ENCODE results near the gene ATE1. TPM values are rescaled to one million over a fixed set of nuclear protein-coding genes. Genes with fewer than 3 reads are reported as not detected.
"Not testable (repeated sequence)": the region's sequence is repeated elsewhere in the genome, so short reads cannot be mapped to it uniquely, and the experiment has no call there.

The ATE1 gene
- total RNA-seq, result 10 to 100 TPM; 25.5 to 26.6 TPM

- Mint-ChIP-seq H3K36me3 (ENCODE audit: insufficient read depth in 2 of 2) (peaks cover 2 to 6% of the 10 kb centered on the region in 2 donors), H3K9me3 (no peaks in the 10 kb centered on the region), H3K27ac (peak within 1 kb of the TSS; percentile 99), H3K27me3 (ENCODE audit: low read depth) (no peaks in the 10 kb centered on the region), H3K4me3 (peak within 1 kb of the TSS; percentile 88 to 95), H3K4me1 (ENCODE audit: low read depth) (peaks cover 23% of the 10 kb centered on the region)
- DNase-seq (peak; percentile 85 to 88), ATAC-seq (replicated peaks in 1 of 2) (peak; percentile 94 to 96)
These were observed at the start of gene ATE1 for GRCh38 chr10:121927841-121928527. Gene ATE1 (minus strand): TSS chr10:121928031. CDS start chr10:121927949, 82 bp downstream.

- DNase-seq, result no peak
- no peak overlapping the region for H3K27ac Mint-ChIP-seq
- peaks cover 8% of the 10 kb centered on the region for H3K27me3 Mint-ChIP-seq (ENCODE audit: low read depth)
- H3K4me3 Mint-ChIP-seq, result no peak overlapping the region
- H3K4me1 Mint-ChIP-seq (ENCODE audit: low read depth), result peaks cover 6% of the 10 kb centered on the region
- H3K9me3 Mint-ChIP-seq, result peaks cover 1 to 6% of the 10 kb centered on the region in 2 donors
- H3K36me3 Mint-ChIP-seq (ENCODE audit: insufficient read depth in 2 of 2), result peaks cover 1 to 4% of the 10 kb centered on the region in 2 donors
- no peak for ATAC-seq (replicated peaks in 1 of 2)
These were observed 48.8 kb upstream of the ATE1 start for GRCh38 chr10:121976607-121977006.

GRCh38 chr10:121975295-121976086 is 47.7 kb upstream of the ATE1 start:
- H3K4me3 Mint-ChIP-seq, result peak overlapping the region; percentile 61 to 69
- no peak overlapping the region for H3K27ac Mint-ChIP-seq

GRCh38 chr10:121974535-121975294 is 46.9 kb upstream of the ATE1 start, which contains the start of gene NSMCE4A:
Gene NSMCE4A (minus strand): TSS chr10:121975217. CDS start chr10:121975165, 52 bp downstream.
- Mint-ChIP-seq H3K4me1 (ENCODE audit: low read depth) (peaks cover 6% of the 10 kb centered on the region), H3K36me3 (ENCODE audit: insufficient read depth in 2 of 2) (peaks cover 1 to 8% of the 10 kb centered on the region in 2 donors), H3K27ac (peak within 1 kb of the TSS; percentile 33), H3K9me3 (peaks cover 0 to 6% of the 10 kb centered on the region in 2 donors), H3K27me3 (ENCODE audit: low read depth) (no peaks in the 10 kb centered on the region), H3K4me3 (peak within 1 kb of the TSS; percentile 90 to 96)
- DNase-seq (peak; percentile 81 to 83), ATAC-seq (replicated peaks in 1 of 2) (peak; percentile 91 to 93)

More at GRCh38 chr10:121975295-121976086, 47.7 kb upstream of the ATE1 start:
- Mint-ChIP-seq H3K9me3 (peaks cover 0 to 6% of the 10 kb centered on the region in 2 donors), H3K36me3 (ENCODE audit: insufficient read depth in 2 of 2) (peaks cover 1 to 8% of the 10 kb centered on the region in 2 donors), H3K27me3 (ENCODE audit: low read depth) (no peaks in the 10 kb centered on the region), H3K4me1 (ENCODE audit: low read depth) (peaks cover 6% of the 10 kb centered on the region)
- DNase-seq, result no peak
- peak in 1 of 2 donors; percentile 15 for ATAC-seq (replicated peaks in 1 of 2)

- peak in 1 of 2 donors; percentile 12 for ATAC-seq (replicated peaks in 1 of 2)
- no peak for DNase-seq
- H3K4me1 Mint-ChIP-seq (ENCODE audit: low read depth), result peaks cover 6% of the 10 kb centered on the region
- no peaks in the 10 kb centered on the region for H3K27me3 Mint-ChIP-seq (ENCODE audit: low read depth)
- peaks cover 1 to 8% of the 10 kb centered on the region in 2 donors for H3K36me3 Mint-ChIP-seq (ENCODE audit: insufficient read depth in 2 of 2)
- H3K27ac Mint-ChIP-seq, result peak overlapping the region; percentile 33
- H3K4me3 Mint-ChIP-seq, result peak overlapping the region; percentile 90 to 96
- H3K9me3 Mint-ChIP-seq, result peaks cover 0 to 6% of the 10 kb centered on the region in 2 donors
These were observed 46.2 kb upstream of the ATE1 start for GRCh38 chr10:121974019-121974534.

- not testable (repeated sequence) for H3K27me3 Mint-ChIP-seq (ENCODE audit: low read depth); H3K4me3 Mint-ChIP-seq; DNase-seq; ATAC-seq (replicated peaks in 1 of 2); H3K27ac Mint-ChIP-seq; H3K9me3 Mint-ChIP-seq; H3K4me1 Mint-ChIP-seq (ENCODE audit: low read depth)
- peaks cover 0 to 14% of the 10 kb centered on the region in 2 donors for H3K36me3 Mint-ChIP-seq (ENCODE audit: insufficient read depth in 2 of 2)
These were observed 41.3 kb upstream of the ATE1 start for GRCh38 chr10:121969086-121969485.

- DNase-seq (no peak), ATAC-seq (replicated peaks in 1 of 2) (no peak)
- H3K4me1 Mint-ChIP-seq (ENCODE audit: low read depth), result no peaks in the 10 kb centered on the region
- H3K4me3 Mint-ChIP-seq, result no peak overlapping the region
- H3K27me3 Mint-ChIP-seq (ENCODE audit: low read depth), result no peaks in the 10 kb centered on the region
- no peak overlapping the region for H3K27ac Mint-ChIP-seq
- peaks cover 3 to 19% of the 10 kb centered on the region in 2 donors for H3K36me3 Mint-ChIP-seq (ENCODE audit: insufficient read depth in 2 of 2)
- H3K9me3 Mint-ChIP-seq, result no peaks in the 10 kb centered on the region
These were observed 38.2 kb upstream of the ATE1 start for GRCh38 chr10:121965996-121966395.

- H3K9me3 Mint-ChIP-seq, result no peaks in the 10 kb centered on the region
- no peak overlapping the region for H3K27ac Mint-ChIP-seq
- DNase-seq (no peak), ATAC-seq (replicated peaks in 1 of 2) (no peak)
- no peaks in the 10 kb centered on the region for H3K27me3 Mint-ChIP-seq (ENCODE audit: low read depth)
- H3K4me3 Mint-ChIP-seq, result no peak overlapping the region
- peaks cover 3 to 21% of the 10 kb centered on the region in 2 donors for H3K36me3 Mint-ChIP-seq (ENCODE audit: insufficient read depth in 2 of 2)
- peaks cover 5% of the 10 kb centered on the region for H3K4me1 Mint-ChIP-seq (ENCODE audit: low read depth)
These were observed 33.6 kb upstream of the ATE1 start for GRCh38 chr10:121961456-121961855.

- ATAC-seq (replicated peaks in 1 of 2) (peak in 1 of 2 donors; percentile 38), DNase-seq (no peak)
- no peak overlapping the region for H3K4me3 Mint-ChIP-seq
- no peaks in the 10 kb centered on the region for H3K27me3 Mint-ChIP-seq (ENCODE audit: low read depth)
- H3K9me3 Mint-ChIP-seq, result no peaks in the 10 kb centered on the region
- no peak overlapping the region for H3K27ac Mint-ChIP-seq
- peaks cover 8% of the 10 kb centered on the region for H3K4me1 Mint-ChIP-seq (ENCODE audit: low read depth)
- H3K36me3 Mint-ChIP-seq (ENCODE audit: insufficient read depth in 2 of 2), result peaks cover 5 to 14% of the 10 kb centered on the region in 2 donors
These were observed 31.8 kb upstream of the ATE1 start for GRCh38 chr10:121959671-121960070.

- Mint-ChIP-seq H3K27ac (peak overlapping the region; percentile 6), H3K36me3 (ENCODE audit: insufficient read depth in 2 of 2) (peaks cover 4 to 8% of the 10 kb centered on the region in 2 donors)
These were observed 28.6 kb upstream of the ATE1 start for GRCh38 chr10:121956111-121957061.

GRCh38 chr10:121952226-121952625 is 24.4 kb upstream of the ATE1 start:
- no peaks in the 10 kb centered on the region for H3K9me3 Mint-ChIP-seq
- H3K36me3 Mint-ChIP-seq (ENCODE audit: insufficient read depth in 2 of 2), result peaks cover 4 to 6% of the 10 kb centered on the region in 2 donors

More at GRCh38 chr10:121956111-121957061, 28.6 kb upstream of the ATE1 start:
- Mint-ChIP-seq H3K27me3 (ENCODE audit: low read depth) (no peaks in the 10 kb centered on the region), H3K4me3 (no peak overlapping the region), H3K4me1 (ENCODE audit: low read depth) (peaks cover 8% of the 10 kb centered on the region), H3K9me3 (no peaks in the 10 kb centered on the region)
- DNase-seq (no peak), ATAC-seq (replicated peaks in 1 of 2) (no peak)

More at GRCh38 chr10:121952226-121952625, 24.4 kb upstream of the ATE1 start:
- Mint-ChIP-seq H3K4me1 (ENCODE audit: low read depth) (peaks cover 8% of the 10 kb centered on the region), H3K4me3 (no peak overlapping the region), H3K27me3 (ENCODE audit: low read depth) (no peaks in the 10 kb centered on the region), H3K27ac (no peak overlapping the region)
- DNase-seq (no peak), ATAC-seq (replicated peaks in 1 of 2) (no peak)

All from activated T-cell treated with anti-CD3 and anti-CD28 coated beads, Interleukin-2, amount 50 U/mL, for 72 hours (primary cell).